ENCODE data around the gene AP5Z1. TPM values are rescaled to one million over a fixed set of nuclear protein-coding genes. Genes with fewer than 3 reads are reported as not detected.

The AP5Z1 gene
- total RNA-seq, 3 donors from 2014 or later: 39.5 to 47.4 (median 45.2) TPM

DNA sequence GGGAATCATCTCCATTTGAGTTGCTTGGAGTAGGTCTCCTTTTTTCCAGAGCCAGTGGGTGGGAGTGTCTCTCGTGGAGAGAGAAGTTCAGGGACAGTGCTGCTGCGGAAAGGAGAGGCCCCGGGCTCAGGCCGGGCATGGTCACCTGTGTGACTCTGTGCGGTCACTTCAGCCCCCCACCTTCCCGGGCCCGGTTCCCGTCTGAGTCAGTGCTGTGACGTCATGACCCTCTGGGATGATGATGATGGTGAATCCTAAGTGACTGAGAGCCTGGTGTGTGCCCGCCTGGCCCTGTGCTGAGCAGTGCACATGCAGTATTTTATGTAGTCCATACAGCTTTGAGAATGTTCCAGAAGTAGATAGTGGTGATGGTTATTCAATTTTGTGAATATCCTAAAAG is 32.6 kb upstream of the AP5Z1 start:
- ATAC-seq (no peak), DNase-seq (no peak)
- intact Hi-C loops (cut with DNase I, micrococcal nuclease): no loop called here
- no peaks in the 10 kb centered on the region for H3K9me3 ChIP-seq
- no peak overlapping the region for H3K4me3 ChIP-seq
- TF ChIP-seq, protein P1, sequence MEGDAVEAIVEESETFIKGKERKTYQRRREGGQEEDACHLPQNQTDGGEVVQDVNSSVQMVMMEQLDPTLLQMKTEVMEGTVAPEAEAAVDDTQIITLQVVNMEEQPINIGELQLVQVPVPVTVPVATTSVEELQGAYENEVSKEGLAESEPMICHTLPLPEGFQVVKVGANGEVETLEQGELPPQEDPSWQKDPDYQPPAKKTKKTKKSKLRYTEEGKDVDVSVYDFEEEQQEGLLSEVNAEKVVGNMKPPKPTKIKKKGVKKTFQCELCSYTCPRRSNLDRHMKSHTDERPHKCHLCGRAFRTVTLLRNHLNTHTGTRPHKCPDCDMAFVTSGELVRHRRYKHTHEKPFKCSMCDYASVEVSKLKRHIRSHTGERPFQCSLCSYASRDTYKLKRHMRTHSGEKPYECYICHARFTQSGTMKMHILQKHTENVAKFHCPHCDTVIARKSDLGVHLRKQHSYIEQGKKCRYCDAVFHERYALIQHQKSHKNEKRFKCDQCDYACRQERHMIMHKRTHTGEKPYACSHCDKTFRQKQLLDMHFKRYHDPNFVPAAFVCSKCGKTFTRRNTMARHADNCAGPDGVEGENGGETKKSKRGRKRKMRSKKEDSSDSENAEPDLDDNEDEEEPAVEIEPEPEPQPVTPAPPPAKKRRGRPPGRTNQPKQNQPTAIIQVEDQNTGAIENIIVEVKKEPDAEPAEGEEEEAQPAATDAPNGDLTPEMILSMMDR (IDR thresholded peaks at IDR 0.05): no peak
- H3K4me1 ChIP-seq (ENCODE audit: low read depth): peaks cover 45% of the 10 kb centered on the region
- H3K36me3 ChIP-seq (ENCODE audit: low read depth): peaks cover 4% of the 10 kb centered on the region

DNA sequence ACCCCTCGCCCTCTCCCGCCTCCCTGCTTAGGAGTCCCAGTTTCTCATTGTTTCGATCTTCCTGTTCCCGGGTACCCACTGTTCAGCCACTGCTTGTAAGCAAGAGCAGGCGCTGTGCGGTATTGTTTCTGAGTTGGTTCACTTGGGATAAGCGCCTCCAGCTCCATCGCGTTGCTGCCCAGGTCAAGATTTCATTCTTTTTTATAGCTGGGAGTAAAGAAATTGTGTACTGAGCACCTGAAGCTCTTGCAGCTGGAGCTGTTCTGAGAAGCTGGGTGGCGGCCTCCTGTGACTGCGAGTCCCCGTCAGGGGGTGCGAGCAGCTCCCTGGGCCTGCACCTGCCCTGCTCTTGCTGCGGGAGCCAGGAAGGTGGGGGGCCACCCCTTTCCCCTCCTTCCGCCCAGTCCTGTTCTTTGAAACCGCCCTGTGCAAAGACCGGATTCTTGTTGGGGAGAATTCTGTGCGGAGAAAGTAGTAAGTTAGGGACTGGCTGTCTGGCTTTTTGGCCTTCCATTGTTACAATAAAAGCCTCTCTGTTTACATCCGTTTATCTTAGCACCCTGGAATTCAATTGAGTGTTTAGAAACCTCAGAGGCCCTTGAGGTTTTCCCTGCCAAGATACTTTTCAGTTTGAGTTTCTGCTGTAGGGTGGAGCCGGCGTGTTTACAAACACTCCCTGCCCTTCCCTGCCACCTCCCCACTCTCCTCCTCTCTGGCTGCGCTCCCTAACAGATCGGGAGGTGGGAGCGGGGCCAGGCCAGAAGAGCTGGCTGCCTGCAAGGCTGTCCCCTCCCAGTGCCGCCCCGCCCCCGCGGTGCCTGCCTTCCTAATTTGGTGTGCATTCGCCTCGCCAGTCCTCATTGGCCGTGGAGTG is 30.8 kb upstream of the AP5Z1 start:
- peaks cover 47% of the 10 kb centered on the region for H3K4me1 ChIP-seq (ENCODE audit: low read depth)
- ATAC-seq (peak; percentile 86), DNase-seq (peak; percentile 67 to 100 (median 99))
- no peak overlapping the region for H3K4me3 ChIP-seq
- intact Hi-C loops (cut with DNase I, micrococcal nuclease): loop anchor here in 1 of 2 donors (5.0 kb wide), 1 partner anchor 62 kb away; the partner anchor contains the start of gene FOXK1
- TF ChIP-seq, protein P1 (IDR thresholded peaks at IDR 0.05): no peak
- H3K9me3 ChIP-seq: no peaks in the 10 kb centered on the region
- H3K36me3 ChIP-seq (ENCODE audit: low read depth): peaks cover 4% of the 10 kb centered on the region

DNA sequence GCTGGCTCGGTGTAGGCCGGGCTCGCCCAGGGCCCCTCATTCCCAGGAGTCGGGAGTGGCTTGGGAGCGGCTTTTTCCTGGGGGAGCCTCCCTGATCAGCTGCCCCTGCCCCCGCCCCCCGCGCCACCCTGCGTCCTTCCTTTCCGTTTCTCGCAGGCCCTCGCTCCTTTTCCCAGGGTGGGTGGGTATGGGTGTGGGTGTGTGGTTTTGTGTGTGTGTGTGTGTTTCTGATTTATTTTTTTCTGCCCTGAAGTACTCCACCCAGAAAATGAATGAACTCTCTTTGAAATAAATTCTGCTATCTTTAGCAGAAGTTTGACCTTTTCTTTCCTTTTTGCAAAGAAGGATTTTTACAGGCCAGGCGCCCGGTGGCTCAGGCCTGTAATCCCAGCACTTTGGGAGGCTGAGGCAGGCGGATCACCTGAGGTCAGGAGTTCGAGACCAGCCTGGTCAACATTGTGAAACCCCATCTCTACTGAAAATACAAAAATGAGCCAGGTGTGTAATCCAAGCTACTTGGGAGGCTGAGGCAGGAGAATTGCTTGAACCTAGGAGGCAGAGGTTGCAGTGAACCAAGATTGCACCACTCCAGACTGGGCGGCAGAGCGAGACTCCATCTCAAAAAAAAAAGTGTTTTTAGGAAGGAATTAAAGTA is 30.0 kb upstream of the AP5Z1 start:
- TF ChIP-seq, protein P1 (IDR thresholded peaks at IDR 0.05): no peak
- intact Hi-C loops (cut with DNase I, micrococcal nuclease): loop anchor here in 1 of 2 donors (5.0 kb wide), 1 partner anchor 63 kb away; the partner anchor contains the start of gene FOXK1
- Histone ChIP-seq H3K9me3 (no peaks in the 10 kb centered on the region), H3K4me1 (ENCODE audit: low read depth) (peaks cover 47% of the 10 kb centered on the region), H3K4me3 (no peak overlapping the region), H3K36me3 (ENCODE audit: low read depth) (peaks cover 4% of the 10 kb centered on the region)
- peak in 1 of 3 donors; percentile 98 for DNase-seq
- ATAC-seq: no peak

DNA sequence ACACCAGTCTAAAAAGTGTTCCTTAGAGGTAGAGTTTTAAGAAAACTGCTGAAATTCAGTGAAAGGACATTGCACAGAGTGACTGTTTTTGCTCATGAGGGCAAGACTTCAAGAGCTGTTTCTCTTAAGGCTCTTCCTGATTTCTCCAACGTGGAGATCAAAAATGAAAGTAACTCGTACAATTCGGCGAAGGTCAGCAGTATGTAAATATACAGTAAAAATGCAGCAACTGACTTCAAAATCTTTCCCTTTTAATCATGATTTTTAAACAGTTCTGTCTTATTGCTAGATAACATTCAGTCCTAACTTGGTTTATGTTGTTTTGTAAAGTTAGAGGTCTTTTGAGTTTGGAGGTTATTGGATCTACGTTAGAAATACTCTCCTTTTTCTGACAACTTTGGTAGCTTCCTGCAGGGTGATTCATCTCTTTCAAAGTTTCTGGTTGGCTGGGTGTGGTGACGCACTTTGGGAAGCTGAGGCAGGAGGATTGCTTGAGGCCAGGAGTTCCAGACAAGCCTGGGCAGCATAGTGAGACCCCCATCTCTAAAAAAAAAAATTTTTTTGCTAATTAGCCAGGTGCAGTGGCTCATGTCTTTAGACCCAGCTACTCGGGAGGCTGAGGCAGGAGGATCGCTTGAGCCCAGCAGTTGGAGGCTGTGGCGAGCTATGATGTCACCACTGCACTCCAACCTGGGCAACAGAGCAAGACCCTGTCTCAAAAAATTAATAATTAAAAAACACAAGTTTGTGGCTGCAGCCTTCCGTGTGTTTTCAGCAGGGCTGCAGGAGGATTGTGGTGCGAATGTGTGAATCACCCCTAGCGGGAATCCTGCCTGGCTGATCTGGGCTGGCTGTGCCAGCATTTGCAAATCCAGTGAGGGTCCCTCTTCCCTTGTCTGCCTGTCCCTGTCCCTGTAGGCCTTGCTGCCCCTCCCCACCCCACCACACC is 29.2 kb upstream of the AP5Z1 start:
- peak; percentile 37 for ATAC-seq

More for the DNA sequence above, 29.2 kb upstream of the AP5Z1 start:
- Histone ChIP-seq H3K4me3 (no peak overlapping the region), H3K9me3 (no peaks in the 10 kb centered on the region), H3K4me1 (ENCODE audit: low read depth) (peaks cover 47% of the 10 kb centered on the region), H3K36me3 (ENCODE audit: low read depth) (peaks cover 4% of the 10 kb centered on the region)
- TF ChIP-seq, protein P1 (IDR thresholded peaks at IDR 0.05): no peak
- intact Hi-C loops (cut with DNase I, micrococcal nuclease): loop anchor here in 1 of 2 donors (5.0 kb wide), 1 partner anchor 64 kb away; the partner anchor contains the start of gene FOXK1
- peak in 2 of 3 donors; percentile 58 to 62 for DNase-seq
